OCI-LY1 (cell line): ENCODE results near the gene SLC26A9.

Experiments used
- H2AFZ ChIP-seq: fragments of 200-600 bp; sonication (generic), shearing (Covaris generic); 2 replicates; pipeline ENCODE4 v1.6.0; 2014; ENCODE audit warnings: antibody characterized with exemption, mild to moderate bottlenecking, low read length
- H3F3A ChIP-seq: fragments of 200-600 bp; sonication (generic), shearing (Covaris generic); 2 replicates; pipeline ENCODE4 v1.6.0; 2014; ENCODE audit warnings: mild to moderate bottlenecking, antibody characterized with exemption, low read length, moderate library complexity; ENCODE audit not compliant: insufficient read depth
- H3K27ac ChIP-seq: fragments of 200-600 bp; sonication (generic); 2 replicates; pipeline ENCODE4 v1.5.1; 2014; ENCODE audit warnings: low read length, mixed run types, mild to moderate bottlenecking, low read depth; ENCODE audit not compliant: poor library complexity, severe bottlenecking
- H3K27me3 ChIP-seq: fragments of 200-600 bp; sonication (generic); 2 replicates; pipeline ENCODE4 v1.6.0; 2014; ENCODE audit warnings: antibody characterized with exemption, mild to moderate bottlenecking, low read length, moderate library complexity; ENCODE audit not compliant: insufficient read depth
- H3K36me3 ChIP-seq: fragments of 200-600 bp; sonication (generic); 2 replicates; pipeline ENCODE4 v1.6.1; 2014; ENCODE audit warnings: mild to moderate bottlenecking, antibody characterized with exemption, low read length, moderate library complexity, mixed read lengths; ENCODE audit not compliant: insufficient read depth
- H3K4me1 ChIP-seq: fragments of 200-600 bp; sonication (generic); 2 replicates; pipeline ENCODE4 v1.5.1; 2014; ENCODE audit warnings: mild to moderate bottlenecking, low read length, moderate library complexity; ENCODE audit not compliant: insufficient read depth, severe bottlenecking
- H3K4me2 ChIP-seq: fragments of 200-600 bp; sonication (generic), shearing (Covaris generic); 2 replicates; pipeline ENCODE4 v1.6.1; 2014; ENCODE audit warnings: low read length
- H3K4me3 ChIP-seq: fragments of 200-600 bp; sonication (generic); 2 replicates; pipeline ENCODE4 v1.5.1; 2014; ENCODE audit warnings: low read length, low read depth, mild to moderate bottlenecking, mixed read lengths; ENCODE audit not compliant: poor library complexity, severe bottlenecking
- H3K79me2 ChIP-seq: fragments of 200-600 bp; shearing (Covaris generic); 2 replicates; pipeline ENCODE4 v1.6.1; 2016; ENCODE audit warnings: mixed run types, low read length, mixed read lengths; ENCODE audit not compliant: insufficient read depth
- H3K9ac ChIP-seq: fragments of 200-600 bp; sonication (generic), shearing (Covaris generic); 2 replicates; pipeline ENCODE4 v1.6.1; 2014; ENCODE audit warnings: mild to moderate bottlenecking, low read length, mixed read lengths
- H3K9me2 ChIP-seq: fragments of 200-600 bp; sonication (generic), shearing (Covaris generic); 2 replicates; pipeline ENCODE4 v1.6.1; 2014; ENCODE audit warnings: low read depth, mild to moderate bottlenecking, low read length, mixed read lengths
- H3K9me3 ChIP-seq: fragments of 200-600 bp; shearing (Covaris generic); 2 replicates; pipeline ENCODE4 v1.6.1; 2014; ENCODE audit warnings: low read length, mixed read lengths
- H4K20me1 ChIP-seq: fragments of 200-600 bp; sonication (generic), shearing (Covaris generic); 2 replicates; pipeline ENCODE4 v1.6.0; 2016; ENCODE audit warnings: mild to moderate bottlenecking, low read length; ENCODE audit not compliant: insufficient read depth
- EZH2 ChIP-seq: fragments of 200-600 bp; sonication (generic), shearing (Covaris generic); IDR thresholded peaks from 2 replicates; pipeline ENCODE4 v1.8.0; 2017; ENCODE audit warnings: borderline replicate concordance, mixed run types, mild to moderate bottlenecking, antibody characterized with exemption, low read length, moderate library complexity, mixed read lengths
- TF ChIP-seq, protein P1 (sequence below): fragments of 200-600 bp; sonication (generic), shearing (Covaris generic); IDR thresholded peaks from 2 replicates; pipeline ENCODE4 v1.5.1; 2017; ENCODE audit warnings: mild to moderate bottlenecking, antibody characterized with exemption, low read length, moderate library complexity, mixed read lengths

Gene SLC26A9

DNA sequence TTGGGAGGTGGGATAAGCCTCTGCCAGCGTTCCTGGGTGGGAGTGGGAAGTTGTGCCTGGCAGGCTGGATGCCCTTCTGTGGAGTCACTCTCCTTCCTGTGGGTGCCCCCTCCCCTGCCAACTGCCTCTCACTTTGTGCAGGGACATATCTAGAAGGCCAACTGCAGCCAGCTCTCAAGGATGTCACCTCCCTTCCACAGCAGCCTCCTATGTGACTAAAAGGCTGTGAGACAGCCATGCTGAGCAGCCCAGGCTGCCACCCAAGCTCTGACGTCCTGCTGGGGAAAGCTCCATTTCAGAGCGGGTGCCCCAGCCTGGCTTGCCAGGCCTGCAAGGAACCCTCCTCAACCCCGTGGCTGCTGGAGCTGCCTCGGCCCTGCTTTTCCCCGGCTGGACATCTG, 19.6 kb upstream of the SLC26A9 start:
- no peaks in the 10 kb centered on the region for H3K4me1 ChIP-seq
- H3F3A ChIP-seq: no peaks in the 10 kb centered on the region
- no peaks in the 10 kb centered on the region for H4K20me1 ChIP-seq
- no peaks in the 10 kb centered on the region for H3K79me2 ChIP-seq
- peaks cover 3% of the 10 kb centered on the region; the same call in 1 of the 2 replicates for H3K27me3 ChIP-seq
- no peak overlapping the region for H3K4me2 ChIP-seq
- H3K36me3 ChIP-seq: no peaks in the 10 kb centered on the region
- no peaks in the 10 kb centered on the region for H3K9me2 ChIP-seq
- H3K27ac ChIP-seq: no peak overlapping the region
- H2AFZ ChIP-seq: no peak overlapping the region
- no peak overlapping the region for H3K9ac ChIP-seq
- no peak overlapping the region for H3K4me3 ChIP-seq
- H3K9me3 ChIP-seq: no peaks in the 10 kb centered on the region
- TF ChIP-seq EZH2: no peak
- TF ChIP-seq, protein P1, sequence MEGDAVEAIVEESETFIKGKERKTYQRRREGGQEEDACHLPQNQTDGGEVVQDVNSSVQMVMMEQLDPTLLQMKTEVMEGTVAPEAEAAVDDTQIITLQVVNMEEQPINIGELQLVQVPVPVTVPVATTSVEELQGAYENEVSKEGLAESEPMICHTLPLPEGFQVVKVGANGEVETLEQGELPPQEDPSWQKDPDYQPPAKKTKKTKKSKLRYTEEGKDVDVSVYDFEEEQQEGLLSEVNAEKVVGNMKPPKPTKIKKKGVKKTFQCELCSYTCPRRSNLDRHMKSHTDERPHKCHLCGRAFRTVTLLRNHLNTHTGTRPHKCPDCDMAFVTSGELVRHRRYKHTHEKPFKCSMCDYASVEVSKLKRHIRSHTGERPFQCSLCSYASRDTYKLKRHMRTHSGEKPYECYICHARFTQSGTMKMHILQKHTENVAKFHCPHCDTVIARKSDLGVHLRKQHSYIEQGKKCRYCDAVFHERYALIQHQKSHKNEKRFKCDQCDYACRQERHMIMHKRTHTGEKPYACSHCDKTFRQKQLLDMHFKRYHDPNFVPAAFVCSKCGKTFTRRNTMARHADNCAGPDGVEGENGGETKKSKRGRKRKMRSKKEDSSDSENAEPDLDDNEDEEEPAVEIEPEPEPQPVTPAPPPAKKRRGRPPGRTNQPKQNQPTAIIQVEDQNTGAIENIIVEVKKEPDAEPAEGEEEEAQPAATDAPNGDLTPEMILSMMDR: no peak

DNA sequence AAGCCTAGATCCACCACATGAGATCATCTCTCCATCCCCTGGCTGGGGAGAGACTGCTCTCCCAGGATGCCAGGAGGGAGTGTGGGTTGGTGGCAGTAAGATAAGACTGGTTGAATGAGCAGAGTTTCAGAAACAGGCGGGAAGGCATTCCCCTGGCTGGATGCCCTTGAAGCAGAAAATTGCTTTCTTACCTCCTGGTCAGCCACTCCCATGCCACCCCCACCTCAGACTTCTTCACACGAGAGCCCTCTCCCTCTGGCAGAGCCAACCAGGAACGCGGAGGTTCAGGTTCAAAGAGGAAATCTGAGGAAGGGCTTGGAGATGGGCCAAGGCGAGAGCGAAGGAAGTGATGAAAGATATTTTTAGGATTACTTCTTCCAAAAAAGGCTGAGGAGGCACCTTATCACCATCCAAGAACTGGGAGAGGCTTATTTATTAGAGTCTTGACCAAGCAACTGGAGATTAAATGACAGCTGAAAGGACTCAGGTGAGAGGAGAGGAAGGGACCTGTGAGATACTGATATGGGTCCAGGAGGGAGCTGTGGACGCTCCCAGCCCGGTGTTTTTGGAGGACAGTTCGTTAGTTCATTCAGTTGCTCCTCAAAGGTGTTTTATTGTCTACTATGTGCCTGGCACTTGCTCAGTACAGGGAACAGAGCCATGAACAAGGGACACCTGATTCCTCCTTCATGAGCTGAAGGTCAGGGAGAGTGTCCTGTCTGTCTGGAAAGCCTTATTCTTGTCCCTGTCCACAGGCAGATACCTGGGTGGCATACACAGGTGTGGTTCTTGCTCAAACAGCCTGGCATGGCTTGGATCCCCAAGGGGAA, 18.9 kb upstream of the SLC26A9 start:
- H3K4me2 ChIP-seq: no peak overlapping the region
- H3K27me3 ChIP-seq: peaks cover 3% of the 10 kb centered on the region; the same call in 1 of the 2 replicates

DNA sequence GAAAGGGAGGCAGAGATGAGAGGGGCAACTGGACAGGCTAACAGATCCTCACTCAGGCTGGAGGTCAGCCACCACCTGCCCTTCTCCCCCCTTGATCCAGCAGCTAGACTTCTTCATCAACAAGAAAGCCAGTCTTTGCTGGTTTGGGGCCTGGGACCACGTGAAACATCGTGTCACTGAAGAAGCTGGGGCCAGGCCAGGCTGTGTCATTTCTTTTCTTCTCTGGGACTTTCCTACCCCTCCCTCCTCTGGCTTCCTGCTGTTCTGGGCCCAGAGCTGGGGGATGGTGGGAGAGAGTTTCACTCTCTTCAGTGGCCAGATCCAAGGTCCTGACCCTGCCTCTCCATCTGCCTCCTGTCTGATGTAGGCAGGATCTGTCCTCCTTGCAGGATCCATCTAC, 18.1 kb upstream of the SLC26A9 start:
- no peaks in the 10 kb centered on the region for H3K4me1 ChIP-seq
- H3K27me3 ChIP-seq: peaks cover 3% of the 10 kb centered on the region; the same call in 1 of the 2 replicates
- no peak overlapping the region for H3K4me2 ChIP-seq
- H3K79me2 ChIP-seq: no peaks in the 10 kb centered on the region
- H3K27ac ChIP-seq: no peak overlapping the region
- no peaks in the 10 kb centered on the region for H3K36me3 ChIP-seq
- no peak overlapping the region for H3K9ac ChIP-seq
- H3K9me3 ChIP-seq: no peaks in the 10 kb centered on the region
- TF ChIP-seq EZH2: no peak
- TF ChIP-seq, protein P1: no peak
- H3K4me3 ChIP-seq: no peak overlapping the region
- no peaks in the 10 kb centered on the region for H3F3A ChIP-seq
- no peaks in the 10 kb centered on the region for H4K20me1 ChIP-seq
- H3K9me2 ChIP-seq: no peaks in the 10 kb centered on the region
- H2AFZ ChIP-seq: no peak overlapping the region

More for the DNA sequence above, 18.9 kb upstream of the SLC26A9 start:
- Histone ChIP-seq H3K27ac (no peak overlapping the region), H3K36me3 (no peaks in the 10 kb centered on the region), H2AFZ (no peak overlapping the region), H3K9ac (no peak overlapping the region), H3F3A (no peaks in the 10 kb centered on the region), H3K9me2 (no peaks in the 10 kb centered on the region), H3K79me2 (no peaks in the 10 kb centered on the region), H3K4me3 (no peak overlapping the region), H4K20me1 (no peaks in the 10 kb centered on the region), H3K9me3 (no peaks in the 10 kb centered on the region), H3K4me1 (no peaks in the 10 kb centered on the region)
- TF ChIP-seq EZH2: no peak
- TF ChIP-seq, protein P1: no peak
